HL-60 (cell line): ENCODE results near the gene MYO3B.

Source experiments
- CTCF ChIP-seq: IDR thresholded peaks from one replicate; pipeline ENCODE4 v1.5.1; 2011; ENCODE audit warnings: low read length, control low read depth, inconsistent platforms; ENCODE audit not compliant: insufficient read depth
- POLR2AphosphoS5 ChIP-seq: IDR thresholded peaks from 2 replicates; pipeline ENCODE4 v1.6.1; 2012; ENCODE audit warnings: low read depth

GRCh38 chr2:170386554-170386953, 208.6 kb downstream of the MYO3B start:
- TF ChIP-seq POLR2AphosphoS5 = no peak
- TF ChIP-seq CTCF = no peak
